ENCODE data around the gene FABP7. TPM values are rescaled to one million over a fixed set of nuclear protein-coding genes. Genes with fewer than 3 reads are reported as not detected.
"Not testable (repeated sequence)": the region's sequence is repeated elsewhere in the genome, so short reads cannot be mapped to it uniquely, and the experiment has no call there.

FABP7 gene
- total RNA-seq, 1 donor: not detected

GRCh38 chr6:122747573-122747972 lies 31.9 kb upstream of the FABP7 start:
- Histone ChIP-seq H3K27ac (ENCODE audit: low read depth, low read length) (no peak overlapping the region), H3K36me3 (ENCODE audit: insufficient read depth, low read length) (no peaks in the 10 kb centered on the region), H3K4me1 (ENCODE audit: insufficient read depth, low read length) (no peaks in the 10 kb centered on the region), H3K27me3 (ENCODE audit: insufficient read depth, low read length) (no peaks in the 10 kb centered on the region), H4K20me1 (ENCODE audit: insufficient read depth, low read length) (no peaks in the 10 kb centered on the region), H3K4me2 (ENCODE audit: insufficient read depth, low read length) (no peak overlapping the region), H3K9me3 (ENCODE audit: low read depth, low read length) (no peaks in the 10 kb centered on the region), H3K79me2 (ENCODE audit: insufficient read depth, low read length) (no peaks in the 10 kb centered on the region), H2AFZ (ENCODE audit: low read length) (no peak overlapping the region), H3K4me3 (ENCODE audit: insufficient read depth, low read length) (no peak overlapping the region)
- TF ChIP-seq CTCF (IDR thresholded peaks at IDR 0.05; ENCODE audit: extremely low read depth, low read depth, low read length): no peak
- DNase-seq (ENCODE audit: insufficient read length, low spot score, missing footprints): no peak

GRCh38 chr6:122748945-122749344 lies 30.6 kb upstream of the FABP7 start:
- H3K9me3 ChIP-seq (ENCODE audit: low read depth, low read length); H2AFZ ChIP-seq (ENCODE audit: low read length); H3K27me3 ChIP-seq (ENCODE audit: insufficient read depth, low read length); H3K4me2 ChIP-seq (ENCODE audit: insufficient read depth, low read length); H3K27ac ChIP-seq (ENCODE audit: low read depth, low read length); H3K36me3 ChIP-seq (ENCODE audit: insufficient read depth, low read length); H4K20me1 ChIP-seq (ENCODE audit: insufficient read depth, low read length); H3K4me1 ChIP-seq (ENCODE audit: insufficient read depth, low read length); DNase-seq (ENCODE audit: insufficient read length, low spot score, missing footprints); H3K79me2 ChIP-seq (ENCODE audit: insufficient read depth, low read length); H3K4me3 ChIP-seq (ENCODE audit: insufficient read depth, low read length): not testable (repeated sequence)

GRCh38 chr6:122749451-122750050 lies 30.0 kb upstream of the FABP7 start:
- Histone ChIP-seq H3K4me3 (ENCODE audit: insufficient read depth, low read length) (no peak overlapping the region), H4K20me1 (ENCODE audit: insufficient read depth, low read length) (no peaks in the 10 kb centered on the region), H3K79me2 (ENCODE audit: insufficient read depth, low read length) (no peaks in the 10 kb centered on the region), H3K36me3 (ENCODE audit: insufficient read depth, low read length) (no peaks in the 10 kb centered on the region), H3K27me3 (ENCODE audit: insufficient read depth, low read length) (no peaks in the 10 kb centered on the region), H3K4me1 (ENCODE audit: insufficient read depth, low read length) (no peaks in the 10 kb centered on the region), H3K27ac (ENCODE audit: low read depth, low read length) (no peak overlapping the region), H3K9me3 (ENCODE audit: low read depth, low read length) (no peaks in the 10 kb centered on the region), H2AFZ (ENCODE audit: low read length) (no peak overlapping the region), H3K4me2 (ENCODE audit: insufficient read depth, low read length) (no peak overlapping the region)
- DNase-seq (ENCODE audit: insufficient read length, low spot score, missing footprints): no peak
- TF ChIP-seq CTCF (IDR thresholded peaks at IDR 0.05; ENCODE audit: extremely low read depth, low read depth, low read length): no peak

- no peaks in the 10 kb centered on the region for H3K4me1 ChIP-seq (ENCODE audit: insufficient read depth, low read length)
- no peak for DNase-seq (ENCODE audit: insufficient read length, low spot score, missing footprints)
- peak overlapping the region; percentile 4 for H2AFZ ChIP-seq (ENCODE audit: low read length)
- H3K4me2 ChIP-seq (ENCODE audit: insufficient read depth, low read length): no peak overlapping the region
- H3K9me3 ChIP-seq (ENCODE audit: low read depth, low read length): no peaks in the 10 kb centered on the region
- TF ChIP-seq CTCF (IDR thresholded peaks at IDR 0.05; ENCODE audit: extremely low read depth, low read depth, low read length): no peak
- H3K79me2 ChIP-seq (ENCODE audit: insufficient read depth, low read length): no peaks in the 10 kb centered on the region
- H3K36me3 ChIP-seq (ENCODE audit: insufficient read depth, low read length): no peaks in the 10 kb centered on the region
- H3K4me3 ChIP-seq (ENCODE audit: insufficient read depth, low read length): no peak overlapping the region
- no peaks in the 10 kb centered on the region for H4K20me1 ChIP-seq (ENCODE audit: insufficient read depth, low read length)
- no peaks in the 10 kb centered on the region for H3K27me3 ChIP-seq (ENCODE audit: insufficient read depth, low read length)
- no peak overlapping the region for H3K27ac ChIP-seq (ENCODE audit: low read depth, low read length)
Measured at GRCh38 chr6:122751326-122751725, 28.2 kb upstream of the FABP7 start.
